Body of pancreas (tissue), 4 donors: Measurements from ENCODE around the gene KLF16.

ENCODE experiments used
- CTCF ChIP-seq, 7 experiments: fragments of 450-650 bp in 4 of 7; fragments of 200-600 bp in 3 of 7; sonication (generic) in 3 of 7; IDR thresholded peaks; one replicate each; pipeline ENCODE4 v1.5.1; 2016 to 2019; ENCODE audit warnings: antibody characterized with exemption in 7 of 7
- POLR2A ChIP-seq, 3 donors: fragments of 450-650 bp; IDR thresholded peaks; one replicate each; pipeline ENCODE4 v1.6.1; 2016; ENCODE audit warnings: antibody characterized with exemption in 3 of 3, mild to moderate bottlenecking in 2 of 3

- no peak for TF ChIP-seq CTCF (IDR thresholded peaks at IDR 0.05)
- TF ChIP-seq POLR2A (IDR thresholded peaks at IDR 0.05), result no peak
These were observed 58.5 kb downstream of the KLF16 start for GRCh38 chr19:1804858-1805257.
